GM19193 (cell line): ENCODE data around the gene RRP1.

Source experiments
- POLR2A ChIP-seq: IDR thresholded peaks from 4 replicates; pipeline ENCODE4 v1.6.1; 2011; ENCODE audit not compliant: insufficient read depth, insufficient read length; ENCODE audit errors: extremely low read depth

Gene RRP1

DNA sequence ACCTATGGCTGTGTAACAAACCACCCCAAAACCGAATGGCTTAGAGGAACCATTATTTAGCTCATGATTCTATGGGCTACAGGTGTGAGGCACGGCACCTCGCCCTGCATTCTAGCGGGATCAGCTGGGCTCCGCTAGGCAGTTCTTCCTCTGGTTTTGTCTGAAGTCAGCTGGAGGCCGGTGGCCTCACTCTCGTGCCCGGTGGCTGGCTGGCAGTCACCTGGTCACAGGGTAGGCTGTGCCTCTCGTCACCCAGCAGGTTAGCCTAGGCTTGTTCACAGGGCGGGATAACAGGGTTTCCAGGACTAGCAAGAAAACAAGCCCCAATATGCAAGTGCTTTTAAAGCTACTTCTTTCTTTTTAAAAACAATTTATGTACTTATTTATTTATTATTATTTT, 59.4 kb downstream of the RRP1 start:
- TF ChIP-seq POLR2A: no peak

DNA sequence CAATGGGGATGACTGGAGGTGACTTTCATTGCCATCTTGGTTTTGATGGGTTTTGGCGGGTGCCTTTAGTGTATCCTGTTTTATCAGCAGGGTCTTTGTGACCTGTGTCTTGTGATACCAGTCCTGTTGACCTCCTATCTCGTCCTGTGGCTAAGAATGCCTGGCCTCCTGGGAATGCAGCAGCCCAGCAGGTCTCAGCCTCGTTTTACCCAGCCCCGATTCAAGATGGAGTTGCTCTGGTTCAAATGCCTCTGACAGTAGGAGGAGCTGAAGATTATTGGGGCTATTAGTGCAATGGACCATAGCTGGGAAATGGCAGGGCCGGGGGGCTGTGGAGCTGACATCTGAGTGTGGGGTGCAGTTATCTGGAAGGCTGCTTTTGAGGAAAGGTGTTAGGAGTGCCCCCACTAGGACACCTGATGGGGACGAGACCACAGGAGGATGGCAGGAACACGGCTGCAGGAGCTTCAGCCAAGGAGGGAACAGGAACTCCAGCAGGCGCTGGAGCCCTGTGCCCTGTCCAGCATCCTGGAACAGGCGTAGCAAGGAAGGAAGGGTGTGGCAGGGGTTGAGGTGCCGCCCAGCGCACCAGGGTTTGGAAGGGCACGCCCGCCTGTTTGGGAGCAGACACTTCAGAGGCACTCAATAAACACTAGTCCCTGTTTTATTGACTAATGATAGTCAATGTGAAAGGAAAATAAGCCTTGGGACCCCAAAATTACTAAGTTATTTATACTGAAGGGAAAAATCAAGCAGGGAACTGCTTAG, 60.3 kb downstream of the RRP1 start:
- no peak for TF ChIP-seq POLR2A

DNA sequence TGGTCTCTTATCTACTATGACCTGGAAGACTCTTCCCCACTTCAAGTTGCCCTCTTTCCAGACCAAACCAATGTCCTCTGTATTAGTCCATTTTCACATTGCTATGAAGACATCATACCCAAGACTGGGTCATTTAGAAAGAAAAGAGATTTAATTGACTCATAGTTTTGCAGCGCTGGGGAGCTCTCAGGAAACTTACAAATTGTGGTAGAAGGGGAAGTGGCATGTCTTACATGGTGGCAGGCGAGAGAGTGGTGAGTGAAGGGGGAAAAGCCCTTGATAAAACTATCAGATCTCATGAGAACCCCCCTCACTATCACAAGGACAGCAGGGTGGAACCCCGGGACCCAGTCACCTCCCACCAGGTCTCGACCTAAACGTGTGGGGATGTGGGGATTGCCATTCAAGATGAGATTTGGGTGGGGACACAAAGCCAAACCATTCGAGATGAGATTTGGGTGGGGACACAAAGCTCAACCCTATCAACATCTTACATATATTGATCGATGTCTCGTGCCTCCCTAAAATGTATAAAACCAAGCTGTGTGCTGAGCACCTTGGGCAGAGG, 61.4 kb downstream of the RRP1 start:
- no peak for TF ChIP-seq POLR2A

- TF ChIP-seq POLR2A: no peak
These were observed 62.2 kb downstream of the RRP1 start for GRCh38 chr21:43851593-43851992.

- TF ChIP-seq POLR2A: no peak
These were observed 64.7 kb downstream of the RRP1 start for GRCh38 chr21:43853851-43854772.
